ENCODE results near the gene SAMSN1. TPM values are rescaled to one million over a fixed set of nuclear protein-coding genes. Genes with fewer than 3 reads are reported as not detected.
"Not testable (repeated sequence)": the region's sequence is repeated elsewhere in the genome, so short reads cannot be mapped to it uniquely, and the experiment has no call there.

The SAMSN1 gene
- polyA plus RNA-seq, 4 donors: 3.6 to 5.9 (median 4.5) TPM

DNA sequence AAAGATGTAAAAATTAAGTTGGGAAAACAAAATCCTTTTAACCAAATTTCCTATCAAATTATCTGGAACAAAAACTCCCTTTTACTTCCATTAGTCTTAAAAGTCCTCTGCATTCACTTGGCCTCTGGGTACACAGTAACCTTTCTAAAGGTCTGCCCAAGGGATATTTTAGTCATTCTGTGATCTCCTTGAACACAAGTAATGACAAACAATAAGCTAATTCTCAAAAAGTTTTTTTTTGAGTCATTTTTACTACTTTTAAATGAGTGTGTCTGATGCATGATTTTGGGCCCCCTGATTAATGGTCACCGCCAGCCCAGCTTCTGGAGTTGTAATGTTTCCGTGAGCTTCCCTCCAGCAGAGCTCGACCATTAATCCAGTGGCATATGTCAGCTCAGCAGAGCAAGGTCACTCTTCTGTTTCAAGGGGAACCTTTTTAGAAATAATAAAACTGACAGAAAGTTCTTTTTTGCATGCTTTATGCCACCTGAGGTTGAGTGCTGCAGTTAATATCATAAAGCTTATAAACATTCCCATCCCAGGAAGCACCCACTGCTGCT is 14.3 kb downstream of the SAMSN1 start:
- peak in 3 of 4 donors; percentile 19 to 42 (median 28) for DNase-seq (ENCODE audit: low read depth in 4 of 4, low spot score in 3 of 4)

GRCh38 chr21:14530592-14530991 is 15.5 kb downstream of the SAMSN1 start:
- DNase-seq (ENCODE audit: low read depth in 4 of 4, low spot score in 3 of 4): no peak

GRCh38 chr21:14528815-14529214 is 17.3 kb downstream of the SAMSN1 start:
- no peak for DNase-seq (ENCODE audit: low read depth in 4 of 4, low spot score in 3 of 4)

DNA sequence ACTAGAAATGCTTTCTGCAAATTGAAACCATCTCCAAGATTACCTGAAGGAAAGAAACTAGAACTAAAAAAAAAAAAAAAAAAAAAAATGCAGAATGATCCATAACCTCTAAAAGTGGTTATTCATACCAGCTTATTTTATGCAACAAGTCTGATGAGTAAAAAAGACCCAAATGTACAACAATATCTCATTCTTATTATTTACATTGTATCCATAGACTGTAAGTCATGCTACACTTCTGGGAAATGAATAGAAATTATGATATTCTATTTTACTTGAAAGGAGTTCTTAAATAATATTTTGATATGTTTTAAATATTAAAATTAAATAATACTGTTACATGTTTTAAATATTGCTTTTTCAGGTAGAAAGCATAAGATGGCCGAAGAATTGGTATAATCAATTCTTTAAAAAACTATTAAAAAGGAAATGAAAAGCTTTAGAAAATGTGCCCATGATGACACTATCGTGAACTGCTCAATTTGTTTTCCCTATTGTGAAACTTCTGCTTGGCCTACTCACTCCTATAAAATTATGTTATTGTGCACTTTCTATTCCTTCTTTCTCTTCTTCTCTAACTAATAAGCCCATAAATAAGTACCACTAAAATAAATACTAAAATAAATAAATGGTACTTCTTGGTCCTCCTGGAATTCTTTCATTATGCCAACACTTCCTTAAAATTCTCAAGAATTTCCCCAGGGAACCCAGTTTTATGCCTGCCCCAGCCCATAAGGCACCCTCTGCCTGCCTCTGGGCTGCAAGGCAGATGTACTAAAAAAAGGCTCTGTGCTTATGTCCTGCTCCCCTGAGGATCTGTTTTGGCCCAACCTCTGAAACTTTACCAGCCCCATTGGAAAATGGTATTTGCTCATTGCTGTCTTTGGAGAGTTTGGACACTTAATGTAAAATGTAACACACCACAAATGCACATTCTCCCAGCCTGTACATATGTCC is 18.1 kb downstream of the SAMSN1 start:
- no peak for DNase-seq (ENCODE audit: low read depth in 4 of 4, low spot score in 3 of 4)

GRCh38 chr21:14526836-14527695 is 19.0 kb downstream of the SAMSN1 start:
- no peak for DNase-seq (ENCODE audit: low read depth in 4 of 4, low spot score in 3 of 4)

GRCh38 chr21:14526199-14526598 is 19.9 kb downstream of the SAMSN1 start:
- DNase-seq (ENCODE audit: low read depth in 4 of 4, low spot score in 3 of 4): no peak

GRCh38 chr21:14523234-14523633 is 22.9 kb downstream of the SAMSN1 start:
- no peak for DNase-seq (ENCODE audit: low read depth in 4 of 4, low spot score in 3 of 4)

GRCh38 chr21:14522736-14523135 is 23.4 kb downstream of the SAMSN1 start:
- no peak for DNase-seq (ENCODE audit: low read depth in 4 of 4, low spot score in 3 of 4)

GRCh38 chr21:14520535-14520934 is 25.6 kb downstream of the SAMSN1 start:
- no peak for DNase-seq (ENCODE audit: low read depth in 4 of 4, low spot score in 3 of 4)

GRCh38 chr21:14519000-14519399 is 27.1 kb downstream of the SAMSN1 start:
- DNase-seq (ENCODE audit: low read depth in 4 of 4, low spot score in 3 of 4): no peak

DNA sequence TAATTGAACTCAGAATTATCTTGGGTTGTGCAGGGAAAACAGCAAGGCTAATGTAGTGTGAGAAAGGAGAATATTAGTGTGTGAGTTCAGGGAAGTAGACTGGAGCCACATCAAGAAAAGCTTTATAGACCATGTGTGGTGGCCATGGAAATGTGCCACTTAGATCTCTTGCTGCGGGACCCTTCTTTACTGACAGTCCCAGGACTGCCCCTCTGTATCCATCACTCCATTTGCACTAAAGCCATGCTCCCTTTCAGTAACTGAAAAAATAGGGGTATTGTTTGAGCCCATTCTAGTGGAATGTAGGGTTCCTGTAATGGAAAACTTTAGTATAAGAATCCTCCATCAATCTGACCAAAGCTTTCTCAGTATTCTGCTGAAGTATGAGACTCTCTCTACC is 32.3 kb downstream of the SAMSN1 start:
- no peak for DNase-seq (ENCODE audit: low read depth in 4 of 4, low spot score in 3 of 4)

DNA sequence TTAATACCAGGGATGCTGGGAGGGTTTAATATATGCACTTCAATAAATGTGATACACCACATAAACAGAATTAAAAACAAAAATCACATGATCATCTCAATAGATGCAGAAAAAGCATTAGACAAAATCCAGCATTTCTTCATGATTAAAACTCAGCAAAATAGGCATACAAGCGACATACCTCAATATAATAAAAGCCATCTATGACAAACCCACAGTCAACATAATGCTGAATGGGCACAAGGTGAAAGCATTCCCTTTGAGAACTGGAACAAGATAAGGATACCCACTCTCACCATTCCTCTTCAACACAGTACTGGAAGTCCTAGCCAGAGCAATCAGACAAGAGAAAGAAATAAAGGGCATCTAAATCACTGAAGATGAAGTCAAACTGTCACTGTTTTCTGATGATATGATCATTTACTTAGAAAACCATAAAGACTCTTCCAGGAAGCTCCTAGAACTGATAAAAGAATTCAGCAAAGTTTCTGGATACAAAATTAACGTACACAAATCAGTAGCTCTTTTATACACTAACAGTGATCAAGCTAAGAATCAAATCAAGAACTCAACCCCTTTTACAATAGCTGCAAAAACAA is 39.2 kb downstream of the SAMSN1 start:
- DNase-seq (ENCODE audit: low read depth in 4 of 4, low spot score in 3 of 4): not testable (repeated sequence)

GRCh38 chr21:14500873-14501272 is 45.2 kb downstream of the SAMSN1 start:
- no peak for DNase-seq (ENCODE audit: low read depth in 4 of 4, low spot score in 3 of 4)

DNA sequence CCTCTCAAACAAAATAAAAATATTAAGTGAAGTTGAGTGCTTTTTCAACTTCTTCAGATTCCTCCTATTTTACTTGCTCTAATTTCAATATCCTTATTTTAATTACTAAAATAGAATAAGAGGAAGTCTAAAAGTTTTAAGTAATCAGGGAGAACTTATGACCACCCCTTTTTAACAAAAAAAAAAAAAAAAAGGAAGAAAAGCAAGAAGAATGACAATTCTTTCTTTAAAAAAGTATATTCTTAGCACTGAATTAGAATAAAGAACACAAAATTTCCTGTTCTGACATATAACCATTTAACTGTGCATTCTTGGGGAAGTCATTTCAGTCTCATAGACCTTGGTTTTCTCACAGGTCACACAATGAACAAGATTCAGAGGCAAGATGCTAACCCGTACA is 46.8 kb downstream of the SAMSN1 start:
- no peak for DNase-seq (ENCODE audit: low read depth in 4 of 4, low spot score in 3 of 4)

DNA sequence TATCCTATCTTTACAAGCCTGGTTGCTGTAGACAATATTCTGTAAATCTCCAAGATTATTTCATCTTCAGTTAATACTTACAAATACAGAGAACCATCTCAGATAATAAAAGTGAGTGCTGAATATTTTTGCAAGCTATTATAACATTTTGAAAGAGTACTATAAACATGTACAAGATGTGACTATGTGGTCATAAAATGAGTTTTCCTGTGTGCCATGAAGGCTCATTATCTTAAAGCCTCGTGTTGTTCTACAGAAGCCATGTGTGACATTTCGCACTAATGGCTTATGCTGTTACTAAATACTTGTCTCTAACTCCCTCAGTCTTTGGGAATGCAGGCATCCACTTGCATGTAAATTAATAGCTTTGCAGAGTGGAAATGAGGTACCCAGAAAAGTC is 48.3 kb downstream of the SAMSN1 start:
- no peak for DNase-seq (ENCODE audit: low read depth in 4 of 4, low spot score in 3 of 4)

DNA sequence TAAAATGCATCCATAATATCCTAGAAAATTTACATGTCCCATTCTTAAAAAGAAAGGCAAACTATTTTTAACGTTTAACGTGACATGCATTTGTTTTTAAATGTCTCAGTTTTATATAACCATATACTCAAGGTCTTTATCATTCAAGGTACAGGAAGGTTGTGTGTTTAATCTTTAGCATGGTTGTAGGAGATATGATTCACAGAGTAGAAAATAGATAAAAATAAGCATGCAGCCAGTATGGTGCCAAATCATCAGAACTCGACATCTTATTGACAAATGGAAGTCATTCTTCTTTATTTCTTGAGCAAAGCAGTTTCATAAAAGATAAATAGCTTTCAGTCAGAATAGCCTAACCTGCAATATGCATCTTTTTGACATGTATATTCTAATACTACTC is 51.0 kb downstream of the SAMSN1 start:
- no peak for DNase-seq (ENCODE audit: low read depth in 4 of 4, low spot score in 3 of 4)

DNA sequence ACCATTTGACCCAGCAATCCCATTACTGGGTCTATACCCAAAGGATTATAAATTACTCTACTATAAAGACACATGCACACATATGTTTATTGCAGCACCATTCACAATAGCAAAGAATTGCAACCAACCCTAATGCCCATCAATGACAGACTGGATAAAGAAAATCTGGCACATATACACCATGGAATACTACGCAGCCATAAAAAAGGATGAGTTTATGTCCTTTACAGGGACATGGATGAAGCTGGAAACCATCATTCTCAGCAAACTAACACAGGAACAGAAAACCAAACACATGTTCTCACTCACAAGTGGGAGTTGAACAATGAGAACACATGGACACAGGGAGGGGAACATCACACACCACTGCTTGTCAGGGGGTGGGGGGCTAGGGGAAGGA is 51.9 kb downstream of the SAMSN1 start:
- DNase-seq (ENCODE audit: low read depth in 4 of 4, low spot score in 3 of 4): not testable (repeated sequence)

DNA sequence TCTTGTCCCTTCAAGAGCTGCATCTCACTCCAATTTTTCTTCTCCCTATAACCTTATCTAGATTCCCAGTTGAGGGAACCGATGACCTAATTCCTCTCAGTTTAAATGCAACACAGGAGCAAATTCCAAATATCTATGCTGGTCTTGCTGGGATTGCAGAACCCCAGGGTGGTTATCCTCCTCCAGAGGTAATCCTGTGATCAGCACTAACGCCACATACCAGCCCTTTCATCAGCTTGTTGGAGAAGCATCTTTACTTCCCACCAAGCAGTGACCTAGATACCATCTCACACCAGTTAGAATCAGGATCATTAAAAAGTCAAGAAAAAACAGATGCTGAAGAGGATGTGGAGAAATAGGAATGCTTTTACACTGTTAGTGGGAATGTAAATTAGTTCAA is 52.4 kb downstream of the SAMSN1 start:
- no peak for DNase-seq (ENCODE audit: low read depth in 4 of 4, low spot score in 3 of 4)

GRCh38 chr21:14492931-14493330 is 53.2 kb downstream of the SAMSN1 start:
- no peak for DNase-seq (ENCODE audit: low read depth in 4 of 4, low spot score in 3 of 4)

DNA sequence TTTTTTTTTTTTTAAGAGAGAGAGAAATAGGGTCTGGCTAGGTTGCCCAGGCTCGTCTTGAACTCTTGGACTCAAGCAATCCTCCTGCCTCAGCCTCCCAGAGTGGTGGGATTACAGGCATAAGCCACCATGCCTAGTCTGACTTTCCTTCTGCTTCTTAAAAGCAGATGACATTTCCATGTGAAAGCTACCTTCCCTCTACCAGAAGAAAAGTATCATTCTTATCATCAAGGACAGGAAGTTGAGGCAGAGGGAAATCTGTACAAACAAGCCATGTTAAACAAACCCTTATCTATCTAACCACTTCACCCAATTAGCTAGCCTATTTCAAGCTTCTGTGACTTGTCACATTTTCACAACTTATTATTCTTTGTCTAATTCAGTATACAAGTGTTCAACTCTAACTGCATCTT is 54.8 kb downstream of the SAMSN1 start:
- no peak for DNase-seq (ENCODE audit: low read depth in 4 of 4, low spot score in 3 of 4)
